H1 (cell line): Measurements from ENCODE around the gene TM9SF3. TPM values are rescaled to one million over a fixed set of nuclear protein-coding genes. Genes with fewer than 3 reads are reported as not detected.

Experiments used
- CTCF ChIA-PET: fragments of 300-600 bp; sonication (Branson Sonifier 250); formaldehyde crosslinking; loops from one replicate; lab custom pipeline; 2021; ENCODE audit not compliant: partially characterized antibody; lab: Charles Lee
- POLR2A ChIA-PET: fragments of 300-600 bp; sonication (Branson Sonifier 250); formaldehyde crosslinking; loops from one replicate; lab custom pipeline; 2021; ENCODE audit warnings: inconsistent platforms; ENCODE audit not compliant: partially characterized antibody; lab: Charles Lee
- DNase-seq, 2 experiments: peaks; one replicate each; pipeline versions ENCODE4 v3.0.0 to v3.0.0-alpha.2; 2010 to 2022; ENCODE audit warnings: low spot score in 2 of 2, low read depth in 1 of 2, mixed read lengths in 1 of 2
- FAIRE-seq: peaks from 2 replicates; lab custom pipeline; 2011; peaks lifted over from hg19 to GRCh38; lab: Jason Lieb, UNC
- H2AFZ ChIP-seq: 2 replicates; pipeline ENCODE4 v1.8.1; 2012; ENCODE audit warnings: low read length, inconsistent platforms
- H2AK5ac ChIP-seq: 2 replicates; pipeline ENCODE4 v1.6.1; 2013; ENCODE audit warnings: low read depth, low read length
- H2BK120ac ChIP-seq: replicated peaks from 2 replicates; pipeline ENCODE3; 2013; ENCODE audit warnings: low read depth, low read length, inconsistent platforms
- H2BK12ac ChIP-seq: 2 replicates; pipeline ENCODE4 v1.6.1; 2013; ENCODE audit warnings: low read depth, low read length
- H2BK15ac ChIP-seq: 2 replicates; pipeline ENCODE4 v1.6.1; 2013; ENCODE audit warnings: low read length
- H2BK20ac ChIP-seq: 2 replicates; pipeline ENCODE4 v1.6.1; 2013; ENCODE audit warnings: low read length
- H2BK5ac ChIP-seq: 2 replicates; pipeline ENCODE4 v1.6.1; 2013; ENCODE audit warnings: low read depth, low read length
- H3K14ac ChIP-seq: 2 replicates; pipeline ENCODE4 v1.6.1; 2013; ENCODE audit warnings: inconsistent platforms; ENCODE audit not compliant: insufficient read length
- H3K18ac ChIP-seq: 2 replicates; pipeline ENCODE4 v1.6.1; 2013; ENCODE audit warnings: low read length; ENCODE audit errors: extremely low read depth
- H3K23ac ChIP-seq: 2 replicates; pipeline ENCODE4 v1.6.1; 2013; ENCODE audit warnings: inconsistent platforms; ENCODE audit not compliant: insufficient read length
- H3K23me2 ChIP-seq: 2 replicates; pipeline ENCODE4 v1.6.1; 2013; ENCODE audit warnings: low read depth, low read length
- H3K27ac ChIP-seq: 2 replicates; pipeline ENCODE4 v1.6.1; 2011; ENCODE audit warnings: low read depth, low read length, inconsistent platforms
- H3K27me3 ChIP-seq, 4 experiments: replicated peaks in 1 of 4; 1 replicate in 1 of 4; 2 replicates in 3 of 4; pipeline versions ENCODE4 v1.6.1 to v1.8.1; 2011 to 2013; ENCODE audit warnings: low read length in 3 of 4, mild to moderate bottlenecking in 3 of 4, inconsistent platforms in 2 of 4, mixed read lengths in 2 of 4, moderate library complexity in 1 of 4; ENCODE audit not compliant: control insufficient read depth in 3 of 4, insufficient read depth in 3 of 4; ENCODE audit errors: extremely low read depth in 1 of 4
- H3K36me3 ChIP-seq, 4 experiments: 2 replicates each; pipeline versions ENCODE4 v1.6.1 to v1.8.1; 2011 to 2013; ENCODE audit warnings: mild to moderate bottlenecking in 4 of 4, low read length in 3 of 4, moderate library complexity in 2 of 4, control low read depth in 1 of 4, inconsistent platforms in 1 of 4; ENCODE audit not compliant: insufficient read depth in 4 of 4, control insufficient read depth in 2 of 4
- H3K4ac ChIP-seq: replicated peaks from 2 replicates; pipeline ENCODE3; 2013; ENCODE audit warnings: low read length, low read depth, mixed read lengths, inconsistent platforms; ENCODE audit not compliant: insufficient read length
- H3K4me1 ChIP-seq, 4 experiments: replicated peaks in 1 of 4; 1 replicate in 1 of 4; 2 replicates in 3 of 4; pipeline versions ENCODE4 v1.6.1 to v1.8.1; 2011 to 2013; ENCODE audit warnings: low read length in 3 of 4, inconsistent platforms in 2 of 4, mixed read lengths in 1 of 4; ENCODE audit not compliant: insufficient read depth in 4 of 4, control insufficient read depth in 3 of 4
- H3K4me2 ChIP-seq, 2 experiments: 2 replicates each; pipeline versions ENCODE4 v1.6.1 to v1.8.1; 2011 to 2013; ENCODE audit warnings: low read depth in 2 of 2, low read length in 2 of 2, control low read depth in 1 of 2, inconsistent platforms in 1 of 2, mild to moderate bottlenecking in 1 of 2; ENCODE audit not compliant: insufficient read depth in 1 of 2
- H3K4me3 ChIP-seq, 4 experiments: fragments of 200-600, 300-600 bp in 1 of 4; sonication (generic), shearing (Covaris generic), sonication (Bioruptor Twin) in 1 of 4; 2 replicates each; pipeline versions ENCODE4 v1.5.1 to v1.8.1; 2011 to 2016; ENCODE audit warnings: low read length in 4 of 4, low read depth in 3 of 4, control low read depth in 2 of 4, inconsistent platforms in 2 of 4, mild to moderate bottlenecking in 2 of 4, mixed read lengths in 1 of 4, moderate library complexity in 1 of 4; ENCODE audit not compliant: insufficient read depth in 2 of 4; ENCODE audit errors: extremely low read depth in 1 of 4
- H3K56ac ChIP-seq: replicated peaks from 2 replicates; pipeline ENCODE3; 2013; ENCODE audit warnings: low read depth, mild to moderate bottlenecking, mixed read lengths, low read length, inconsistent platforms; ENCODE audit not compliant: insufficient read length
- H3K79me1 ChIP-seq: 2 replicates; pipeline ENCODE4 v1.6.1; 2013; ENCODE audit warnings: low read depth, low read length, control low read depth
- H3K79me2 ChIP-seq, 2 experiments: 2 replicates each; pipeline versions ENCODE4 v1.6.1 to v1.8.1; 2012 to 2013; ENCODE audit warnings: low read length in 2 of 2, mild to moderate bottlenecking in 2 of 2, inconsistent platforms in 1 of 2; ENCODE audit not compliant: insufficient read depth in 2 of 2, control insufficient read depth in 1 of 2
- H3K9ac ChIP-seq, 4 experiments: replicated peaks in 1 of 4; 1 replicate in 1 of 4; 2 replicates in 3 of 4; pipeline versions ENCODE4 v1.6.1 to v1.8.1; 2011 to 2013; ENCODE audit warnings: low read depth in 3 of 4, low read length in 3 of 4, control low read depth in 2 of 4, mild to moderate bottlenecking in 2 of 4, moderate library complexity in 2 of 4, inconsistent platforms in 1 of 4; ENCODE audit errors: extremely low read depth in 1 of 4
- H3K9me3 ChIP-seq, 2 experiments: 2 replicates each; pipeline versions ENCODE4 v1.6.1 to v1.8.1; 2012 to 2013; ENCODE audit warnings: mild to moderate bottlenecking in 2 of 2, moderate library complexity in 2 of 2, control low read depth in 1 of 2, inconsistent platforms in 1 of 2, low read depth in 1 of 2, low read length in 1 of 2, mixed read lengths in 1 of 2; ENCODE audit not compliant: insufficient read depth in 2 of 2
- H4K20me1 ChIP-seq, 2 experiments: replicated peaks in 1 of 2; 2 replicates each; pipeline versions ENCODE3 to v1.8.1; 2011 to 2013; ENCODE audit warnings: inconsistent platforms in 2 of 2, low read length in 2 of 2, mild to moderate bottlenecking in 1 of 2; ENCODE audit not compliant: insufficient read depth in 2 of 2, control insufficient read depth in 1 of 2
- H4K5ac ChIP-seq: 2 replicates; pipeline ENCODE4 v1.6.1; 2013; ENCODE audit warnings: low read length, low read depth, mixed read lengths, inconsistent platforms; ENCODE audit not compliant: insufficient read length
- H4K8ac ChIP-seq: 2 replicates; pipeline ENCODE4 v1.8.0; 2013; ENCODE audit warnings: mild to moderate bottlenecking, moderate library complexity, low read length, inconsistent platforms; ENCODE audit not compliant: insufficient read depth; ENCODE audit errors: extremely low read depth
- H4K91ac ChIP-seq: replicated peaks from 2 replicates; pipeline ENCODE3; 2013; ENCODE audit warnings: low read length, mixed read lengths, inconsistent platforms; ENCODE audit not compliant: insufficient read length
- KDM4A ChIP-seq: IDR thresholded peaks from one replicate; pipeline ENCODE4 v1.7.1; 2012; ENCODE audit warnings: low read depth, mild to moderate bottlenecking, moderate library complexity, low read length, inconsistent platforms; ENCODE audit not compliant: severe bottlenecking
- NRF1 ChIP-seq: IDR thresholded peaks from 2 replicates; pipeline ENCODE4 v1.6.1; 2011; ENCODE audit warnings: mild to moderate bottlenecking, low read depth, low read length, improper control_type of control experiment
- RFX5 ChIP-seq: IDR thresholded peaks from 2 replicates; pipeline ENCODE4 v1.6.1; 2011; ENCODE audit warnings: low read depth, low read length, improper control_type of control experiment, borderline replicate concordance
- whole genome bisulfite sequencing, 2 experiments: shearing (Covaris generic) in 1 of 2; methylation state at CpG; one replicate each; pipeline versions ENCODE4 v1.1.6 to v1.1.7; 2013 to 2015; ENCODE audit warnings: low lambda C conversion rate in 2 of 2, mixed read lengths in 2 of 2, inconsistent platforms in 1 of 2, low coverage in 1 of 2, missing lambda C conversion rate in 1 of 2; ENCODE audit not compliant: insufficient replicate concordance in 2 of 2, insufficient coverage in 1 of 2, insufficient read length in 1 of 2; ENCODE audit errors: extremely low coverage in 1 of 2, missing lambda C conversion rate in 1 of 2; 5-methylcytosine and 5-hydroxymethylcytosine counted together
- polyA plus RNA-seq, 7 experiments: library from polyadenylated mRNA; depleted of rRNA in 3 of 7; stranded (reverse) in 5 of 7; unstranded in 2 of 7; fragments of >200 nt in 5 of 7; fragments of 200-250 nt in 2 of 7; gene quantifications; 1 replicate in 5 of 7; 2 replicates in 1 of 7; 4 replicates in 1 of 7; pipeline versions ENCODE4 v1.2.1 to v1.2.3, GENCODE V29; 2011 to 2013; ENCODE audit warnings: missing spikeins in 2 of 7, mixed read lengths in 2 of 7
- total RNA-seq: library from RNA; stranded (reverse); fragmentation: NEBNext Ultra II Directional; extraction: Animal tissue kit (Norgen Biotek cat#: 25700); gene quantifications from 2 replicates; pipeline ENCODE4 v1.2.1, GENCODE V29; 2021

The TM9SF3 gene
- total and polyA plus RNA-seq, 2 of the 8 experiments (the other 6 are each of a cell fraction or from before 2014, with no cell fraction given): 123 to 127 TPM

- no peaks in the 10 kb centered on the region for H3K27me3 ChIP-seq
- no peak overlapping the region for H3K23ac ChIP-seq
- H3K4ac ChIP-seq: no peak overlapping the region
- no peak overlapping the region for H3K4me3 ChIP-seq
- no peak overlapping the region for H3K18ac ChIP-seq
- H4K91ac ChIP-seq: no peak overlapping the region
- CTCF ChIA-PET: interaction anchor here (1.0 to 13.1 kb wide), 7 partner anchors 16 to 161 kb away, joined by 3 to 276 read pairs (median 5); partner anchors contain the start of gene TLL2
- H3K79me1 ChIP-seq: no peaks in the 10 kb centered on the region
- DNase-seq (no peak), FAIRE-seq (no peak)
- peaks cover 0 to 3% (median 0%) of the 10 kb centered on the region in 4 experiments; a peak in 1 of 7 replicates for H3K4me1 ChIP-seq
- 92% methylated on average over 6 of the region's 6 CpGs; no CpG with 5 or more reads in 1 of the 2 experiments for WGBS, 2 experiments
- no peak overlapping the region for H3K14ac ChIP-seq
- no peaks in the 10 kb centered on the region for H3K79me2 ChIP-seq
- no peak overlapping the region for H2BK12ac ChIP-seq
- H3K36me3 ChIP-seq: no peaks in the 10 kb centered on the region
- POLR2A ChIA-PET: interaction anchor here (1.5 kb wide), 1 partner anchor 54 kb away, joined by 4 read pairs; no protein-coding TSS in a partner anchor
- H4K8ac ChIP-seq: no peak overlapping the region
- H3K9ac ChIP-seq: no peak overlapping the region
- no peak overlapping the region for H2BK120ac ChIP-seq
- no peak overlapping the region for H2AFZ ChIP-seq
- no peak overlapping the region for H2BK20ac ChIP-seq
- H2BK5ac ChIP-seq: no peak overlapping the region
- no peak overlapping the region for H3K27ac ChIP-seq
- no peaks in the 10 kb centered on the region for H4K20me1 ChIP-seq
- H2BK15ac ChIP-seq: no peak overlapping the region
- H3K23me2 ChIP-seq: no peaks in the 10 kb centered on the region
- no peaks in the 10 kb centered on the region for H3K9me3 ChIP-seq
- H2AK5ac ChIP-seq: no peak overlapping the region
- no peak overlapping the region for H3K4me2 ChIP-seq
- no peak overlapping the region for H3K56ac ChIP-seq
- H4K5ac ChIP-seq: no peak overlapping the region
- no peak for TF ChIP-seq KDM4A
- TF ChIP-seq NRF1: no peak
- no peak for TF ChIP-seq RFX5
These were observed 91.3 kb downstream of the TM9SF3 start for GRCh38 chr10:96495544-96495943.
